Left lobe of liver (tissue), 2 donors: ENCODE measurements around the gene DHRS3. TPM values are rescaled to one million over a fixed set of nuclear protein-coding genes. Genes with fewer than 3 reads are reported as not detected.

Experiments used
- ATAC-seq: fragments of 200-7000 bp; cut with Tn5 transposase; one replicate; pipeline ENCODE4 v1.9.1; 2020; ENCODE audit warnings: mild to moderate bottlenecking, moderate library complexity
- DNase-seq: peaks from one replicate; pipeline ENCODE4 v3.0.0-alpha.2; 2020; ENCODE audit warnings: low spot score
- total RNA-seq: library from RNA; stranded (reverse); gene quantifications from one replicate; pipeline ENCODE4 v1.2.1, GENCODE V29; 2021
- donor health status: DM: no; HTN: no; CAD: no; lungs with moderate emphysema.
- donor health status: DM: no; HTN: yes; CAD: no.

DHRS3 gene
- total RNA-seq, 1 donor from 2014 or later: 175 TPM

DNA sequence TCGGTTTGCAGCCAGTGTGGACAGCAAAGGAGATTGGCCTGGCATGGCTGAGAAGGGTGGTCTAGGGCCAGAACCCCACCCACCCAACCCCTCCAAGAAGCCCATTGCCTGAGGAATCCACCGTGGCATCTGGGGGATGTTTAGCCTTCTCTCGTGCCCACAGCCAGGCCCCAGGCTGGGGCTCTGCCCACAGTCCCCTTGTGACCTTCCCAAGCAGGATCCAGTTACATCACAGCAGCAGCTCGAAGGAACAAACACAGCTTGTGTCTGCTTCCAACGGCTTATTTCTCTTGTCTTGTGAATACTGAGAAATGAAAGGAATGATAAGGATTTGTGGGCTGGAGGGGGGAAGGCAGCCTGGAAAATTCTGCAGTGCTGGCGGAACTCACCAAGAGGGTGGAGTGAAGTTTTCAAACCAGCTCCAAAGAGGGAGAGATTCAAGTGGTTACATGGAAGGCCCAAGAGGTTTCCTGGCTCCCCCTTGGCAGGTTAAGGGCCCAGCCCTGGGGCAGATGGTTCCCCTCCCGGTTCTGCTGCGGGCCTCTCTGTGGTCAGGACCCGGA, 61.6 kb downstream of the DHRS3 start:
- peak; percentile 37 for ATAC-seq
- no peak for DNase-seq

DNA sequence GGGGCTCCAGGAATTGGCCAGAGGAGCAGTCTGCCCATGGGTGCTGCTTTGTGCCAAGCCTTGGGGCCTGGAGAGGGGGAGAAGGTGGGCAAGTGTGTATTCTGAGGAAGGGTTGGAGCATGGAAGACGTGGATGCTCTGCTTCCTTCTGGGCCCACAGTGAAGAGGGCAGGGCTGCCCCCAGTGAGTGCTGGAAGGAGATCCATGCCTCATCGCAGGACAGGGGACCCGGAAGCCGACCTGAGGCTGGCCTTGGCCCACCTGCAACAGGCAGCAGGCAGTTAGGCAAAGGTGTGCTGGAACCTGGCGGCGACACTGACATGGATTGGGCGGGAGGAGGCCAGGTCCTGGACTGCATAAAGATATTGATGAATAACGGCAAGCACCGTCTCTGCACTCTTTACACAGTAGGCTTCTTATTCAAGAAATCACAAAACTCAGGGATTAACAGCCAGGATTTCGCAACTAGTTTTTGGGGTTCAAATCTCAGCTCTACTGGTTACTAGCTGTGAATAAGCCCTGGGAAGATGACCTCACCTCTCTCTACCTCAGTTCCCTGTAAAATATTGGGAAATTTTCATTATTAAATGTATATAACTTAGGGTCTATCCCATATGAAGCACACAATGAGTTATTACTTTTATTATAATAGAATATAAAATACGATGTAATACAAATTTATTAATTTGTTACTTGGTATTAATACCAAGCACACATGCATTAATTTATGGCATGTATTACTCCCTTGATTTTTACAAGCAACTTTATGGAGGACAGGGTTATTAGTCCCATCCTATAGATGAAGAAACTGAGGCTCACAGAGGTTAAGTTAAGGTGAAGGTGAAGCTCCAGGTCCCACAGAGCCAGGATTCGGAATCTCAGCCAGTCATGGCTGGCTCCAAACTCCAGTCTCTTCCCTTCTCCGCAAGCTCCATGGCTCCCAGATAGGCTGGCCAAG, 62.3 kb downstream of the DHRS3 start:
- no peak for ATAC-seq
- DNase-seq: no peak

DNA sequence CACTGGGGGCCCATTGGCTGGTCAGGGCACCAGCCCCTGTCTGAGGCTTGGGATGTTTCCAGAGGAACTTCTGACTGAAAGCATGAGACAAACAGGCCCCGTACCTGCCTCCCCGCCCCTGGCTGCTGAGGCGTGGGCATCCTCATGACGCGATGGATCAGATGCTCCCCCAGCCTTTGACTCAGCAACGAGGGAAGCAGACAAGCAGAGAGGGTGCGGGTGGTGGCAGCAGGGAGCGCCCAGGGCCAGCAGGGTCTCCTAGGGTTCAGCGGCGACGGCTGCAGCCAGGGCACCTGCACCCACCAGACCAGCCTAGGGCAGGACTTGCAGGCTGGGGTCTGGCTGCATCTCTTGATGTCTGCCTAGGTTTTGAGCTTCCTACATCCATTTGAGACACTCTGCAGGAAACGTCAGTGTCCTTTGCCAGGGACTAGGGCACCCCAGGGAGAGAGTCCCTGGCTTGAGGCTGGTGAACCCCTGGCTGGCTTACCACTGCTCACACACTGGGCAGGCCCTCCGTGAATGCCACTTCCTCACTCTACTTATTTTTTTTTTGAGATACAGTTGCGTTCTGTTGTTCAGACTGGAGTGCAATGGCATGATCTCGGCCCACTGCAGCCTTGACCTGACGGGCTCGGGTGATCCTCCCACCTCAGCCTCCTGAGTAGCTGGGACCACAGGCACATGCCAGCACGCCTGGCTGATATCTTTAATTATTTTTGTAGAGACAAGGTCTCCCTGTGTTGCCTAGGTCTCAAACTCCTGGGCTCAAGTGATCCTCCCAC, 63.3 kb downstream of the DHRS3 start:
- no peak for DNase-seq
- ATAC-seq: no peak

DNA sequence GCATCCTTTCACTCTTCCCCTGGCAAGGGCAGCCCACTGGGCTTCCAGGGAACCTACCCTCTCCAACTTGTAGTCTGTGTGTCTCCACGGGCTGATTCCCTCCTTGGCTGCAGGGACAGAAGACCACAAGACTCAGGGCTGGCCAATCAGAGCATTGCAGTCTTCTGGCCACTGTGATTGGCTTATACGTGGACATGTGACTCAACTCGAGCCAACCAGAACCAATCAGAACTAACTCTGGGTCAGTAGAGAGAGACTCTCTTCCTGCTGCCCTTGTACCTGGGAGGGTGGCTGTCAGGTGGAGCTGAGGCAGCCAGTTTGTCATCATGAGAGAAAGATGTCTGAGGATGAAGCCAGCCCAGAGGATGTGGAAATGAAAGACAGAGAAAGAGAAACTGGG, 64.0 kb downstream of the DHRS3 start:
- DNase-seq: no peak
- ATAC-seq: no peak

DNA sequence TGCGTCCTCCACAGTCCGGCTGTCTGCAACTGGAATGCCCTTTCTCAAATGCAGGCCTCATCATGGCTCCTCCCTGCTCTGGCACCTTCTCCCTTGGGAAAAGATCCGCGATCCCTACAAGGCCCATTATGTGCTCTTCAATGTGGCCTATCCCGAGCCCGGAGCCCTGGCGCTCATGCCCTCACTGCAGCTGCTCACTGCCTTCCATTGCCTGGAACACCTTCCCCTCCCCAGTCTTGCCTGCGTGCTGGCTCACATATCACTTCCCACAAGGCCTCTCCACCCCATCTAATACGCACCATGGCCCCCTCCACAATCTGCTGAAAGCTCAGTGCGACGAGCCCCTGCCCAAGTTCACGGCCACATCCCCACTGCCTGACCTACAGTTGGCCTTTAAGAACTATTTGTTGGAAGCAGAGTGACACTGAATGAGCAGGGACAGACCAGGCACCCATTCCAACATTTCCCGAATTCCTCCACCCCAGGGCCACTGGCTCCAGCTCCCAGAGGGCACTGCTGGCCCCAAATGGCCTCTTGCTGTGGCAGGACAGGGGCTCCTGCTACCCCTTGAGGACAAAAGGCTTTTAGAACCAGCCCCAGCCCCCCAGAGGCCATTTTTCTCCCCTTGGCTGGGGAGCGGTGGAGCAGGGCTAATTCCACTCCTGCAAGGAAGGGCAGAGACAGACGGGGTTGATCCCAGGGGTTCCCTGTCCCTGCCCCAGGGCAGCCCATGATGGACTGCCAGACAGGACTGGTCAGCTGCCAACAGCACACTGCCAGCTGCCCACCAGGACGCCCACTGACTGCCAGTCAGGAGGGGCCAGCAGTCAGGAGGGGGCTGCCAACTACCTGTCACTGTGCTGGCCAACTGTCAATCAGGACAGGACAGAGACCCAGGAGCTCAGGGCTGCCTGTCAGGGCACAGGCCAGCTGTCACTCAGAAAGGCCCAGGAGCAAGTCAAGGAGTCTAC, 64.8 kb downstream of the DHRS3 start:
- DNase-seq: no peak

DNA sequence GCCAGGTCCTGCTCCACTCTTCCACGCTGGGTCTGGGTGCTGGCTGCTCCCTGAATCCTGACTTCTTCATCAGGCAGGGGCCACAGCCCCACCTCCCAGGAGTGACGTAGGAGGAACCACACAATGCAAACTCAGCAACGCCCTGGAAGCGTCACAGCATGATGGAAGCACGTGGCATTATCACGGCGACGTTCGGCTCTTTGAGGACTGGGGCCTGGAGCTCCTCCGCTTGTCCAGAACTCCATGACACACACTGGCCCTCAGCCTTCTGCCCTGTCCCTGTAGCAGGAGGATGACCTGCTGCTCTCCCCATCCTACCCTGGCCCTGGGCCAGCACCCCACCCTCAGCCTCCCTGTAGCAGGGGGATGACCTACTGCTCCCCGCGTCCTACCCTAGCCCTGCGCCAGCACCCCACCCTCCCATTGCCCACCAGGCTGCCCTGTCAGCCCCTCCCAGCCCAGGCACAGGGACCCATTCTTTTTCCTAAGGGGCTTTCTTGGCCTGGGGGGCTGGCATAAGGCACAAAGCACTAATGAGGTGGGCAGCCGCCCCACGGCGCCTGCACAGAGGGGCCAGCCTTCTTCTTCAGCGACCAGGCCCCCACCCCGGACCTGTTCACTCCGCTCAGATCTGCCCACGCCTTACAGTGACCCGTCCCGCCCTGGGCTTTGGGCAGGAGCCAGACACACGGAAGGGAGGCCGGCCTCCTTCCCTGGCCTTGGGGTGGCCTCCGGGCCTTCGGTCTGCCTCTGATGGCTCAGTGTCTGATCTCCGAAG, 65.7 kb downstream of the DHRS3 start:
- DNase-seq: no peak
- no peak for ATAC-seq

More for the DNA sequence above, 64.8 kb downstream of the DHRS3 start:
- no peak for ATAC-seq

- no peak for ATAC-seq
- DNase-seq: no peak
Observed at GRCh38 chr1:12551584-12551983, 66.4 kb downstream of the DHRS3 start.

GRCh38 chr1:12549460-12550349, 68.3 kb downstream of the DHRS3 start:
- peak; percentile 61 for DNase-seq
- ATAC-seq: peak; percentile 75

GRCh38 chr1:12548973-12549459, 69.0 kb downstream of the DHRS3 start:
- ATAC-seq (peak; percentile 40), DNase-seq (no peak)

- no peak for ATAC-seq
- DNase-seq: no peak
Observed at GRCh38 chr1:12548279-12548972, 69.6 kb downstream of the DHRS3 start.

GRCh38 chr1:12547586-12548225, 70.3 kb downstream of the DHRS3 start:
- ATAC-seq (no peak), DNase-seq (no peak)

DNA sequence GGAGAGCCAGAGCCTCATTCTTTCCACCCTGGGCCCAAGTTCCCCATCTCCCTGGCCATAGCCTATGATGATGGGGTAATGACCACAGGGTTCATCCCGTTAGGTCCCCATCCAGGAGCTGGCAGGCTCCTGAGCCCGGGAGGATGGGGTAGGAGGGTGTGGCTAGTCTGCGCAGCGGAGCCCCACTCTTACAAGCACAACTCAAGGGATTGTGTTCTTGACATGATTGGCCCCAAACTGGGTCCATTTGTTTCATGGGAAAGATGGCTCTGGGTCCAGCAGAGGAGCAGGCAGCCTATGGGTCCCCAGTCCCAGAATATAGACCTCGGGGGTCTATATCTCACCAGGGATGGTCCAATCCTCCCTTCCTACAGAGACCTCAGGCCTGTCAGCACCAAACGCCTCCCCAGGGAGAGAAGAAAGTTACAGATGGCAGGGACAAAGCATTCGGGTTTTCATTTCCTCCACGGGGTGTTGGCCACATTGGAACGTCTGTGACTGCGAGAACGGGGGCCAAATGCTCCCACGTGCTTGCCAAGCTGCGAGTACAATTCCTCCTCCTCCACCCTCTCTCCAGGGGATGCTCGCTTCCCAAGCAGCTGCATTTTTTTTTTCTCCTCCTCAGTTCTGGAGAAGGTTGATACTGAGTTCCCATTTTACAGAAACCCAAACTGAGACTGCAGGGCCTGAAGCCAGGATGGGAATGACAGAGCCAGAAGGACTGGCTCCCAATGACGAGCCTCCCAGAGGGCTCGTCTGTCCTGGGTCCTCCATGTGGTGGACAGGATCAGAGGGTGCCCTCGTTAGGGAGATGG, 71.0 kb downstream of the DHRS3 start:
- no peak for DNase-seq

DNA sequence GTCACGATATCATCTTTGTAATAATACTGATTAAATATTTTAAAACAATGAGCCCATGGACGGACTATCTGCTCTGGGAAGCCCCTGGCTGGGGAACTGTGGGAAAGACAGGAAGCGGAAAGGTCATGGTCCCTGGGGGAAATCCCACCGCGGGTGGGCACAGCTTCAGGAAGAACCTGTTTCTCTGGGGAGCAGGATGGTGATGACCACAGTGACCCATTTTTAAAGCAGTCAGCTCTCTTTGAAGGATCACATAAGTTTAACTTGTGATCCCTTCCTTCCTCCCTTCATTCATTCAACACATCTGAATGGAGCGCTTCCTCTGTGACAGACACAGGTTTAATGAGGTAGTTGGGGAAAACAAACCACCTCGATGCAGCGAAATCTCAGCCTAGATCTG, 73.0 kb downstream of the DHRS3 start:
- no peak for ATAC-seq
- no peak for DNase-seq

More for the DNA sequence above, 71.0 kb downstream of the DHRS3 start:
- ATAC-seq: no peak

- ATAC-seq (no peak), DNase-seq (no peak)
Observed at GRCh38 chr1:12544357-12544756, 73.7 kb downstream of the DHRS3 start.

GRCh38 chr1:12543740-12544154, 74.3 kb downstream of the DHRS3 start:
- ATAC-seq: no peak

More at GRCh38 chr1:12543740-12544154, 74.3 kb downstream of the DHRS3 start:
- DNase-seq: no peak
